Fibroblast of mammary gland (primary cell): ENCODE measurements around the gene ADCY2.

Experiments
- DNase-seq: peaks from one replicate; pipeline ENCODE4 v3.0.0-alpha.2; 2010; ENCODE audit warnings: low read depth
- H3K4me3 ChIP-seq: 2 replicates; pipeline ENCODE4 v1.5.1; 2011; ENCODE audit warnings: low read depth, mild to moderate bottlenecking, low read length, moderate library complexity; ENCODE audit not compliant: control insufficient read depth
- CTCF ChIP-seq: conservative IDR thresholded peaks from 2 replicates; pipeline ENCODE4 v1.5.1; 2011; ENCODE audit warnings: low read depth, low read length, inconsistent platforms; ENCODE audit not compliant: control insufficient read depth, insufficient read depth

ADCY2 gene

GRCh38 chr5:7705261-7705660, 309.3 kb downstream of the ADCY2 start:
- DNase-seq: no peak
- H3K4me3 ChIP-seq: no peak overlapping the region
- no peak for TF ChIP-seq CTCF

GRCh38 chr5:7705736-7706135, 309.8 kb downstream of the ADCY2 start:
- no peak for DNase-seq
- no peak overlapping the region for H3K4me3 ChIP-seq
- TF ChIP-seq CTCF: no peak

- no peak for TF ChIP-seq CTCF
- DNase-seq: no peak
- H3K4me3 ChIP-seq: no peak overlapping the region
These were observed 310.3 kb downstream of the ADCY2 start for GRCh38 chr5:7706256-7706655.

- TF ChIP-seq CTCF: no peak
- no peak overlapping the region for H3K4me3 ChIP-seq
- peak; percentile 30 for DNase-seq
These were observed 318.2 kb downstream of the ADCY2 start for GRCh38 chr5:7714119-7714518.

- TF ChIP-seq CTCF: no peak
These were observed 318.8 kb downstream of the ADCY2 start for GRCh38 chr5:7714697-7715096.

GRCh38 chr5:7717691-7718090, 321.8 kb downstream of the ADCY2 start:
- H3K4me3 ChIP-seq: no peak overlapping the region
- TF ChIP-seq CTCF: no peak
- no peak for DNase-seq

More at GRCh38 chr5:7714697-7715096, 318.8 kb downstream of the ADCY2 start:
- H3K4me3 ChIP-seq: no peak overlapping the region
- no peak for DNase-seq

- H3K4me3 ChIP-seq: no peak overlapping the region
- no peak for DNase-seq
- TF ChIP-seq CTCF: no peak
These were observed 332.1 kb downstream of the ADCY2 start for GRCh38 chr5:7728076-7728475.
